Activated T-cell treated with anti-CD3 and anti-CD28 coated beads, Interleukin-2, amount 50 U/mL, for 24 hours (primary cell): ENCODE data around the gene POLR2J3.
A peak's percentile ranks its signal among the peaks of the same experiment; 100 is the strongest.
"Not testable (repeated sequence)": the region's sequence is repeated elsewhere in the genome, so short reads cannot be mapped to it uniquely, and the experiment has no call there.

Experiments
- DNase-seq: peaks from one replicate; pipeline ENCODE4 v3.0.0-alpha.2; 2020
- H3K27ac Mint-ChIP-seq: 2 replicates; pipeline ENCODE4 v1.8.0; 2020; ENCODE audit warnings: mild to moderate bottlenecking, mixed read lengths
- H3K27me3 Mint-ChIP-seq: 2 replicates; pipeline ENCODE4 v1.8.0; 2020; ENCODE audit warnings: mixed read lengths
- H3K36me3 Mint-ChIP-seq: 2 replicates; pipeline ENCODE4 v1.8.0; 2020; ENCODE audit warnings: low read depth, mixed read lengths
- H3K4me1 Mint-ChIP-seq: 2 replicates; pipeline ENCODE4 v1.8.0; 2020; ENCODE audit warnings: low read depth, mixed read lengths
- H3K4me3 Mint-ChIP-seq: 2 replicates; pipeline ENCODE4 v1.8.0; 2020; ENCODE audit warnings: mild to moderate bottlenecking, moderate library complexity, mixed read lengths
- H3K9me3 Mint-ChIP-seq: 2 replicates; pipeline ENCODE4 v1.8.0; 2020; ENCODE audit warnings: mixed read lengths

Gene POLR2J3

DNA sequence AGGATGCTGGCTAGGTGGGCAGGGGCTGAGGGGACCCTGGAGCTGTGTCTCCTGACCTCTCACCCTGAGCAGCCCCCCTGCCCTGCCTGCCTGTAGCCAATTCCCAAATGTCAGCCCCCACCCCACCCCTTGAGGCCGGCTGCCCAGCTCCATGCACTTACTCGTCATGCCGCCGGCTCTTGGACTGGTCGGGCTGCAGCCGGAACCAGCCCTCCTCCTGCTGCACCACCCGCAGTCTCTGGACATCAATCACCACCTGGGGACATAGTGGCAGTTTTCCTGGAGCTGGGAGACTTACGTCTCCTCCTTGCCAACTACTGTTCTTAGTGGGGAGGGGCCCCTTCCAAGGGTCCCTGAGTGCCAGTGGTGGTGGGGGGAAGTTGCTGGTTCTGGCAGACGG lies 27.3 kb upstream of the POLR2J3 start:
- H3K36me3 Mint-ChIP-seq, DNase-seq, H3K4me3 Mint-ChIP-seq, H3K27ac Mint-ChIP-seq, H3K4me1 Mint-ChIP-seq, H3K9me3 Mint-ChIP-seq, H3K27me3 Mint-ChIP-seq: not testable (repeated sequence)

DNA sequence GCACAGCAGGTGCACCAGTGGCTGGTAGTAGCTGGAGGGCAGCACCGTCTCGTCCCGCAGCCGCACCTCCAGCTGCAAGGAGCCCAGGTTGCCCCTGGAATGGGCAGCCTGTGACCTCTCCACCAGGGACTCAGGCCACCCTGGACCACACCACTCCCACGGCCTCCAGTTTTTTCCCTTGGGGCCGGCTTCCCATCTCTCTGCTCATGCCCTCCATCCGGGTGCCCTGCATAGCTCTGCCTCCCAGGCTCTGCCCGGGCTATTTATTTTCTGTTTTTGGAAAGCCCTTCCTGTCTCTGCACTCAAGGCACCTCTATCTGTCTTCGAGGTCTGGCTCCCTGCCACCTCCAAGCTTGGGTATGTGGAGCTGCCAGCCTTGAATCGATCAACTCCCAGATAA lies 23.7 kb upstream of the POLR2J3 start:
- not testable (repeated sequence) for H3K27ac Mint-ChIP-seq, DNase-seq, H3K36me3 Mint-ChIP-seq, H3K4me1 Mint-ChIP-seq, H3K4me3 Mint-ChIP-seq, H3K27me3 Mint-ChIP-seq, H3K9me3 Mint-ChIP-seq

DNA sequence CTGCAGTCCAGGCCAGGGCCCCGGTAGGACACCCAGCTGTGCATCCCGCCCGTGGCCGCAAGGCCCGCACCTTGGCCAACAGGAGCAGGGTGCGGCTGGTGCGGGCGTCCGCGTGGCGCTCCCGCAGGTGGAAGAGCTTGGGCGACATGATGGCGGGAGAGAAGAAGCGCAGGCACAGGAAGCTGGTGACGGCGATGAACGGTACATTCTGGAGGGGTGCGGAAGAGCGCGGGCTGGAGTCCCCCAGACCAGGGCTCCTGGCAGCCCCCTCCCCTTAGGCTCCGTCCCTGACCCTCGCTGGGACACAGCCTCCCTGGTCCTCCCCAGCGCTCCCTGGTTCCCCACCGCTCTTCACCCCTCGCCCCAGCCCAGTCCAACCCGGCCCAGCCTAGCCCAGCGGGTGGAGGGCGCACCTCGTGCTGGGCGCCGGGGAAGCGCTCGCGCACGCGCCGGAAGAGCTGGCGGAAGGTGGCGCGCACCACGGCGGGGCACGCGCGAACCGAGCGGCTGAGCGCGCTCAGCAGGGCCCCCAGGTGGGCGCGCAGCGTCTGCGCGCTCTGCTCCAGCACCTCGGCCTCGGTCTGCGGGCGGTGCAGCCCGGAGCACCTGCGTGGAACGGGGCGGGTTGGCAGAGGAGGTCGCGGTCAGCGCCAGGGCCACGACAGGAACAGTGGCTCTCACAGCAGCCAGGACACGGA lies 21.4 kb upstream of the POLR2J3 start:
- not testable (repeated sequence) for H3K27ac Mint-ChIP-seq, H3K4me3 Mint-ChIP-seq, H3K4me1 Mint-ChIP-seq, H3K27me3 Mint-ChIP-seq, H3K9me3 Mint-ChIP-seq, DNase-seq, H3K36me3 Mint-ChIP-seq

DNA sequence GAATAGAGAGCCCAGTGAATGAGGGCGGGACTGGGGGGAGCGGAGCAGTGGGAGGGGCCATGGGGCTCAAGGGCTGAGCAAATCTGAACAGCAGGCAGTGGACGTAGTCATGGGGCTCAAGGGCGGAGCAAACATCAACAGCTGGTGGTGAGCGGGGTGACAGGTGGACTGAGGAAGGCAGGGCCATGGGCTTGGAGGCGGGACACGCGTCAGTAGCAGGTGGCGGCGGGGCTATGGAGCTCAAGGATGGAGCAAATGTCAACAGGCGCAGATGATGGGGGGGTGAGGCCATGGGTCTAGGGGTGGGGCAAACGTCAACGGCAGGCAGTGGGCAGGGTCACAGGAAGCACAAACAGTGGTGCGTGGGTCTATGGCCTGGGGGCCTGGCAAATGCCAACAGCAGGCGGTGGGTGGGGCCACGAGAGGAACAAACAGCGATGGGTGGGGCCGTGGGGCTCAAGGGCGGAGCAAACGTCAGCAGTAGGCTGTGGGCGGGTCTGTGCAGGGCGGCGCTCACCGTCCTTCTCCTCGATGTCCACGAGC lies 20.2 kb upstream of the POLR2J3 start:
- not testable (repeated sequence) for H3K4me3 Mint-ChIP-seq, H3K36me3 Mint-ChIP-seq, H3K4me1 Mint-ChIP-seq, H3K9me3 Mint-ChIP-seq, H3K27ac Mint-ChIP-seq, H3K27me3 Mint-ChIP-seq
- DNase-seq: peak; percentile 63

DNA sequence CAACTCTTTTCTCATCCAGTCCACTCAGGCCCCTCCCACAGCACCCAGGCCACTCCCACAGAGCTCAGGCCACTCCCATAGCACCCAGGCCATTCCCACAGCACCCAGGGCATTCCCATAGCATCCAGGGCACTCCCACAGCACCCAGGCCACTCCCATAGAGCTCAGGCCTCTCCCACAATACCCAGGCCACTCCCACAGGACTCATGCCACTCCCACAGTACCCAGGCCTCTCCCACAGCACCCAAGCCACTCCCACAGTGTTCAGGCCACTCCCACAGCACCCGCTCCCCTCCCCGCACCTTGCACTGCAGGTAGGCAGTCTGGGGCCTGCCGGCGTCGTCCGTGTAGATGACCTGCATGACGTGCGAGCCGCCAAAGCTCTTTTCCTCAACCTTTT lies 17.5 kb upstream of the POLR2J3 start:
- not testable (repeated sequence) for H3K36me3 Mint-ChIP-seq, DNase-seq, H3K4me3 Mint-ChIP-seq, H3K9me3 Mint-ChIP-seq, H3K27ac Mint-ChIP-seq, H3K4me1 Mint-ChIP-seq, H3K27me3 Mint-ChIP-seq

DNA sequence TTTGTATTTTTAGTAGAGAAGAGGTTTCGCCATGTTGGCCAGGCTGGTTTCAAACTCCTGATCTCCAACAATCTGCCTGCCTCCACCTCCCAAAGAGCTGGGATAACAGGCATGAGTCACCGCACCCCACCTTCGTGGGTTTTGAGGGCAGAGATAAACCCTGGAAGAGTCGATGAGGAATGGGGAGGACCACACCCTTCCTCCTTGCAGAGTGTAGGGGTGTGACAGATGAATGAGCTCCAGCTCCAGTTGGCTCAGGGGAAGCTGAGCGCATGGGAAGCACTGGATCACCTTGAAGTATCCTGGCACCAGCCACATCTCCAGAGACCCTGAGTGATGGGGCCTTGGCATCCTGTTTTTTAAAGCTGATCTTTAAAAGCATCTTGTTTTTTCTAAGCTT lies 11.1 kb upstream of the POLR2J3 start:
- H3K27ac Mint-ChIP-seq, H3K27me3 Mint-ChIP-seq, H3K9me3 Mint-ChIP-seq, DNase-seq, H3K36me3 Mint-ChIP-seq, H3K4me3 Mint-ChIP-seq, H3K4me1 Mint-ChIP-seq: not testable (repeated sequence)

DNA sequence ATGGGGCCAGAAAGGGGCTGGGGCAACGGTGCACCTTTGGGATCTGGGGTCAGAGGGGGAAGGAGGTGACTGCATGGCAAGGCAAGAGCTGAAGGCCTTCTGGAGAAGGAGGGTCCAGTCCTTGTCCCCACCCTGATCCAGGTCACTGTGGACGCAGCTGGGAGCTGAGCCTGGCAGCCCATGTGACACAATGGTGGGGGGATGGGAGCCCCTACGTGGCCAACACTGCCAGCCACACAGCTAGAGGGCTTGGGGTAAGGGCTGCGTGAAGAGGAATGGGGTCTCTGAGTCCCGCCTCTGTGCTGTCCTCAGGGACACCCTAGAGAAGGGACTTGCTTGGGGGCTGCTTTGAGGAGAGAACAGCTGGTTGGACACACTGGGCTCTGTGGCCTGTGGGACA lies 9.3 kb upstream of the POLR2J3 start:
- H3K36me3 Mint-ChIP-seq, H3K4me3 Mint-ChIP-seq, H3K27me3 Mint-ChIP-seq, DNase-seq, H3K4me1 Mint-ChIP-seq, H3K9me3 Mint-ChIP-seq, H3K27ac Mint-ChIP-seq: not testable (repeated sequence)

DNA sequence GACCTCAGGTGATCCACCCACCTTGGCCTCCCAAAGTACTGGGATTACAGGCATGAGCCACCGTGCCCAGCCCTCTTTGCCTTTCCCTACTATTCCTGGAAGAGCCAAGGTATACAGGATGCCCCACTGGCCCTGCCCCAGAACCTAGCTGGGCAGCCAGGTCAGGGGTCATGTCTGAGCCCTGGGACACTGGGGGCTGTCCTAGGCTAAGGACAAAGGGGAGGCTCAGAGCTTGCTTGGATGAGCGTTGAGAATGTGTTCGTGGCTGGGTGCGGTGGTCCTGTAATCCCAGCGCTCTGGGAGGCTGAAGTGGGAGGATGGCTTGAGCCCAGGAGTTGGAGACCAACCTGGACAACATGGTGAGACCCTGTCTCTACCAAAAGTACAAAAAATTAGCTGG lies 6.1 kb upstream of the POLR2J3 start:
- DNase-seq, H3K4me3 Mint-ChIP-seq, H3K9me3 Mint-ChIP-seq, H3K36me3 Mint-ChIP-seq, H3K27me3 Mint-ChIP-seq, H3K27ac Mint-ChIP-seq, H3K4me1 Mint-ChIP-seq: not testable (repeated sequence)

DNA sequence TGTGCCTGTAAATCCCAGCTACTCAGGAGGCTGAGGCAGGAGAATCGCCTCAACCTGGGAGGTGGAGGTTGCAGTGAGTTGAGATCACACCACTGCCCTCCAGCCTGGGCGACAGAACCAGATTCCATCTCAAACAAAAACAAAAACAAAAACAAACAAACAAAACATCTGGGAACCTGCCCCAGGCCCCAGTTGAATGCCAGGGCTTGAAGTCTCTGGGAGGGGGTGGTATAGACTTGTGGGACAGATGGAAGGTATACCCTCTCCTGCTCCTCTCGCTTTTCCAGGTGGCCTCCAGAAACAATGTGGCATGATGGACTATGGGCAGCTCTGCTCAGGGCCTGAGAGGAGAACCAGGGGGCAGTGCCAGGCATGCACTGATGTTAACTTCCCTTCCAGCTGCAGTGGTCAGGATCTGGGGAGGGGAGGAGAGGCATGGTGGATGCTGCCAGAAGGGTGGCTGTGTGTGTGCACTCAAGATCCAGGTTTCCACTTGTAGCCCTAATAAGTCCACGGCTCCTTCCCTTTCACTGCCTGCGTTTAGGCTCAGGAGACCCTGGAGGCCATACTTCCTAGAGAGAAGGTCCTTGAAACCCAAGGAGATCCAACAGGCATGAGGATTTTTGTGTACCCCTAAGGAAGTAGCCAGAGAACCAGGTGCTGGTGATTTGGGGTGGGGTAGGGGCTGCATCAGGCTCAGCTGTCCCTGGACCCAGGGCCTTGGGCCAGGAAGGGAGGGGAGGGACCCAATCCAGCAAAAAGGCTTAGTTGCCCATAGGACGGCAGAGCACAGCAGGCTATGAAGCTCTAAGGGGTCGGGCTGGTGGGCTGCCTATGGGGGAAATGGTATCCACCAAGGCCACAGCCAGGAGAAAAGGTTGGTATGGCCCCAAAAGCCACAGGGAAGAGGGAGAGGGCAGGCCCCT lies 5.2 kb upstream of the POLR2J3 start:
- not testable (repeated sequence) for H3K4me3 Mint-ChIP-seq
- peak; percentile 30 for DNase-seq

DNA sequence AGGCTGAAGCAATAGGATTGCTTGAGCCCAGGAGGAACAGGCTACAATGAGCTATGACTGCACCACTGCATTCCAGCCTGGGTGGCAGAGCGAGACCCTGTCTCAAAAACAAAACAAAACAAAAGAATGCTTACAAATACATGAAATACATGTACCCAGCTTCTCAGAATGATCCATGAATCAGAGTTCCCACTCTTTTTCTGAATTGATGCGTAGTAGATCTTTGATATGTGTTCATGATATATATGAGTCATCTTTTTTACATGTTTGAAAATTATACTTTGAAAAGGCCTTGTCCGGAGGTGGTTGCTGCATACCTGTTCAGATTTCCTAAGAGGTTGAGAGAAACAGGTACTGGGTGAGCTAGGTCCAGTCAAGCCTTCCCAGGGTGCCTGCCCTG lies 4.0 kb upstream of the POLR2J3 start:
- H3K27ac Mint-ChIP-seq, H3K4me1 Mint-ChIP-seq, DNase-seq, H3K4me3 Mint-ChIP-seq, H3K27me3 Mint-ChIP-seq, H3K36me3 Mint-ChIP-seq, H3K9me3 Mint-ChIP-seq: not testable (repeated sequence)

More for the DNA sequence above, 5.2 kb upstream of the POLR2J3 start:
- H3K9me3 Mint-ChIP-seq, H3K27me3 Mint-ChIP-seq, H3K4me1 Mint-ChIP-seq, H3K27ac Mint-ChIP-seq, H3K36me3 Mint-ChIP-seq: not testable (repeated sequence)

DNA sequence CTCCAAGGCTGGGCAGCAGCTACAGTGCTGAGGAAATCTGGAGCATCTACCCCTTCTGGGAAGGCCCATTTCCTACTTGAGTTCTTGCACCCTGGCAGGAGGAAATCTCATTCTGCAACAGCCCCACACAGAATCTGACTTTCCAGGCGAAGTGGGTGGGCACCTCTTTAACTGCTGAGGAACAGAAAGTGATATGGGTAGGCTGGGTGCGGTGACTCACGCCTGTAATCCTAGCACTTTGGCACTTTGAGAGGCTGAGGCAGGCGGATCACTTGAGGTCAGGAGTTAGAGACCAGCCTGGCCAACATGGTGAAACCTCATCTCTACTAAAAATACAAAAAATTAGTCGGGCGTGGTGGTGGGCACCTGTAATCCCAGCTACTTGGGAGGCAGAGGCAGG lies 2.2 kb upstream of the POLR2J3 start:
- H3K27me3 Mint-ChIP-seq, H3K4me3 Mint-ChIP-seq: not testable (repeated sequence)

DNA sequence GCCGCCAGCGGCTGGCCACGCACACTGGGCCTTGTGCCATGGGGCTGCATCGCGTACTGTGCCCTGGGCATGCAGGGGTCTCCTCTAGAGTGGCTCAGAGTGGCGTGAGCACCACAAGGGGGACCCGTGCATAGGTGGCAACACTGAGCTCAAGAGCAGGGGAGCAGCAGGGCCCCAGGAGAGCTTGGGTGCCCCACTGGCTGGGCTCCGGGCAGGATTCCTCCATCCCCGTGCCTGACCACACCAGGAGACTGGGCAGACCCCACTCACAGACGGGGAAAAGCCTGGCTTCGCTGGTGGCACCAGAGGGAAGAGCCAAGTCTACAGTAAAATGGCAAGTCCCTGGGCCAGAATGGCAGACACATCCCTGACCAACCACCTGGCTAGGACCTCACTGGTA lies 3.8 kb downstream of the POLR2J3 start:
- H3K4me1 Mint-ChIP-seq, H3K36me3 Mint-ChIP-seq, H3K4me3 Mint-ChIP-seq, H3K9me3 Mint-ChIP-seq, DNase-seq, H3K27me3 Mint-ChIP-seq, H3K27ac Mint-ChIP-seq: not testable (repeated sequence)

More for the DNA sequence above, 2.2 kb upstream of the POLR2J3 start:
- not testable (repeated sequence) for H3K9me3 Mint-ChIP-seq, H3K4me1 Mint-ChIP-seq, DNase-seq, H3K27ac Mint-ChIP-seq, H3K36me3 Mint-ChIP-seq

DNA sequence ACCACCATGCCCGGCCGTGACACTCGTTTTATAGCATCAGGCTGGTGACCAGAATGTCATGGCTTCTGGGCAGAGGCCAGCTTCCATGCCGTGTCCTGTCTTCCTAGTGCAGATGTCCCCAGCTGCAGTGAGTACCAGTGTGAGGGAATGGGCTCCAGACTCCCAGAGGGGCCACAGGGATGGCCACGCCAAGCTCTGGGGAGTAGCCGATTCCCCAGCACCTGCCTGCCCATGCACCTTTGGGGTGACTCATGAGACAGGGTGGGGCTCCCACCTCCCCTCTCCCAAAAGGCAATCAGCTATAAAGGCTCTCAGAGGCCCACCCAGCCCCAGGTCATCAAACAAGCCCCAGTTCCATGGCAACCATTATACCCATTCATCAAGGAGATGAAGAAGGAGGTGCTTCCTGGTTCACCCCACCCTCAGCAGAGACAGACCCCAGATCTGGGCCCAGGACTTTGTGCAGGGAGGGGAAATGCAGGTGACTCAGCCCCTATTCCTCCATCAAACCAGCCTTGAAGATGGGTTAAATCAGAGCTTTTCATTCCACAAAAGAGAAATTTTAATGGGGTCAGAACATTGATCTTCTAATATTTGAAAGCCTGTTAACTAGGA lies 21.5 kb downstream of the POLR2J3 start, which contains the start of gene SPDYE2:
Gene SPDYE2 (plus strand): TSS at position 419 of the 615 bp plus-strand sequence. CDS start 2,030 bp downstream, outside the sequence.
- DNase-seq, H3K27me3 Mint-ChIP-seq, H3K4me3 Mint-ChIP-seq, H3K9me3 Mint-ChIP-seq, H3K27ac Mint-ChIP-seq, H3K36me3 Mint-ChIP-seq, H3K4me1 Mint-ChIP-seq: not testable (repeated sequence)

DNA sequence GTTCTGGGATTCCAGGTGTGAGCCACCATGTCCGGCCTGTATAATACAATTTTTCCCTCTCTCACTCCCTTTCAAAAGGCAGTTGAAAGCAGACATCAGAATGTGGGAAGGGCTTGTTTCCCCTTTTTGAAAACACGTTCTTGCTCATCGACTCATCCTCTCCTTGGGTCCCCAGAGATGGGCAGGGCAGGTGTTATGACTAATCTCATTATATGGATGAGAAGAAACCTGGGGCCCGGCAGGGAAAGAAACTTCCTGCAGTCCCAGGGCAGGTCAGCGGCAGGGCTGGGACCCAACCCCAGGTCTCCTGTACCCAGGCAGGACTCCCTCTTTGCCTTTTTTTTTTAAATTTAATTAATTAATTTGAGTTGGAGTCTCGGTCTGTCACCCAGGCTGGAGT lies 26.0 kb downstream of the POLR2J3 start:
- H3K27ac Mint-ChIP-seq, H3K36me3 Mint-ChIP-seq, DNase-seq, H3K9me3 Mint-ChIP-seq, H3K4me1 Mint-ChIP-seq, H3K4me3 Mint-ChIP-seq, H3K27me3 Mint-ChIP-seq: not testable (repeated sequence)

DNA sequence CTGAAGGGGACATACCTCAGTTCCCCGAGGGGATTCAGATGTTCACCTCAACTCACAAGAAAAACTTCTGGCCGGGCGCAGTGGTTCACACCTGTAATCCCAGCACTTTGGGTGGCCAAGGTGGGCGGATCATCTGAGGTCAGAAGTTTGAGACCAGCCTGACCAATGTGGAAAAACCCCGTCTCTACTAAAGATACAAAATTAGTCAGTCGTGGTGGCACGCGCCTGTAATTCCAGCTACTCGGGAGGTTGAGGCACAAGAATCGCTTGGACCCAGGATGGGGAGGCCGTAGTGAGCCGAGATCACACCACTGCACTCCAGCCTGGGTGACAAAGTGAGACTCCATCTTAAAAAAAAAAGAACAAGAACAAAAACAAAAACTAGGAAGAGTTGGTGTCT lies 27.1 kb downstream of the POLR2J3 start:
- not testable (repeated sequence) for DNase-seq, H3K27me3 Mint-ChIP-seq

More for the DNA sequence above, 27.1 kb downstream of the POLR2J3 start:
- not testable (repeated sequence) for H3K4me1 Mint-ChIP-seq, H3K27ac Mint-ChIP-seq, H3K4me3 Mint-ChIP-seq, H3K36me3 Mint-ChIP-seq, H3K9me3 Mint-ChIP-seq
